DMS153 treated with DMSO at 0.1 percent for 48 hours (cell line): ENCODE results near the gene SLC66A2.
A peak's percentile ranks its signal among the peaks of the same experiment; 100 is the strongest.

Experiments
- DNase-seq: peaks from one replicate; lab custom pipeline; 2025; ENCODE audit not compliant: unreplicated experiment; lab: John Stamatoyannopoulos, UW

Gene SLC66A2

GRCh38 chr18:79971211-79971952 lies 19.9 kb upstream of the SLC66A2 start:
- DNase-seq, result no peak

GRCh38 chr18:79970419-79971133 lies 19.1 kb upstream of the SLC66A2 start:
- no peak for DNase-seq

DNA sequence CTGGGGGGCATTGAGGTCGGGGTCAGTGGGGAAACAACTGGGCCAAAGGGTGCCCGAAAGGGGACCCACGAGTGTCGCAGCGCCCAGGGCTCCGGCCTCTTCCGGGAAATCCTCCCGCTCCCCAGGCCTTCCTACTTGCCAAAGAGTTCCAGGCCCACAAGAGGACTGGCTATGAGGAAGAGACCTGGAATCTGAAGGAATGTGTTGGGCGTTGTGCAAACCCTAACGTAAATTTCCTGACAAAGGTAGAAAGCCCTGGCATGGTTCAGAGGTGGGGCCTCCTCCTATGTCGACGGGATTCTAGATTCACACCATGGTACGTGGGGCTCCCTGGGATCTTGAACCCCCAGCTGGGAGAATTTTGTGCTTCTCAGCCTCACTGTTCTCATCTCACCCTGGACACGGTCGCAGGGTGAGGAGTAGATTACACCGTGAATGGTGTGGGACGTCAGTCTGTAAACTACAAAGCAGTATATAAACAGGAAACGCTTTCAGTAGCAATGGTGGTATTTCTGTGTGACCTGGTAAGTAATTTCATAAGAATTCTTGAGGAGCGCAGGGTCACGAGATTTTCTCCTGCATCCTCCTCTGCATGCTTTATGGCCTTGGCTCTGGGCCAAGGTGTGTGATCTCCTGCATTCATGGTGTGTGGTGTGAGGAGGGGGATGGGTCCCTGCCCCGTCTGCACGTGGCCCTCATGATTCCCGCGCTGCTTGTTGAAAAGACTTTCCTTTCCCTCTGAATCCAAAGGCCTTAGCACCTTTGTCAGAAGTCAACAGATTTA lies 13.9 kb upstream of the SLC66A2 start:
- DNase-seq, result no peak

GRCh38 chr18:79964330-79965118 lies 13.1 kb upstream of the SLC66A2 start, which contains the start of gene HSBP1L1:
Gene HSBP1L1, plus strand, starts transcription at chr18:79964643. Its CDS starts 93 bp downstream, at chr18:79964736.
- DNase-seq, result no peak

DNA sequence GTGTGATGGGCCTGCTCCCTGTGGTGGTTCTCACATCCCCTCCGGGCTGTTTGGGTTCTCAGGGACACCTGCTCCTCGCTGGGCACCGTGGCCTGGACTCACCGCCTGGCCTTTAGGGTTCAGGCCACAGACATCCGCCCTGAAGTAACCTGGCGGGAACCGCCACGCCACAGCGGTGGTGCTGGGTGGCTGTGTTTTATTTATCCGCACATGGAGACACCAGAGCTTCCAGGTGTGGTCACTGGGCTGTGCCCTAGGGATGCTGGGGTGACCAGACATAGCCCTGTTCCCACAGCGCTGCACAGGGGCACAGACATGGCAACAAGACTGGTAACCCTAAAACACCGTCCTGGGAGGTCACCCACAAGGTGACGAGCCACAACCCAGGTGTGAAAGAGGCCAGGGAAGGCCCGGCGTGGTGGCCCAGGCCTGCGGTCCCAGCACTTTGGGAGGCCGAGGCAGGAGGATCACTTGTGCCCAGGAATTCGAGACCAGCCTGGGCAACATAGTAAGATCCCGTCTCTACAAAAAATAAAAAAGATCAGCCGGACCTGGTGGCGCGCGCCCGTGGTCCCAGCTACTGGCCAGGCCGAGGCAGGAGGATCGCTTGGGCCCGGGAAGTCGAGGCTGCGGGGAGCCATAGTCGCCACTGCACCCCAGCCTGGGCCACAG lies 12.3 kb upstream of the SLC66A2 start:
- DNase-seq, result no peak

- DNase-seq, result no peak
Observed at GRCh38 chr18:79962835-79963657, 11.6 kb upstream of the SLC66A2 start.

GRCh38 chr18:79962311-79962710 lies 10.9 kb upstream of the SLC66A2 start:
- no peak for DNase-seq

DNA sequence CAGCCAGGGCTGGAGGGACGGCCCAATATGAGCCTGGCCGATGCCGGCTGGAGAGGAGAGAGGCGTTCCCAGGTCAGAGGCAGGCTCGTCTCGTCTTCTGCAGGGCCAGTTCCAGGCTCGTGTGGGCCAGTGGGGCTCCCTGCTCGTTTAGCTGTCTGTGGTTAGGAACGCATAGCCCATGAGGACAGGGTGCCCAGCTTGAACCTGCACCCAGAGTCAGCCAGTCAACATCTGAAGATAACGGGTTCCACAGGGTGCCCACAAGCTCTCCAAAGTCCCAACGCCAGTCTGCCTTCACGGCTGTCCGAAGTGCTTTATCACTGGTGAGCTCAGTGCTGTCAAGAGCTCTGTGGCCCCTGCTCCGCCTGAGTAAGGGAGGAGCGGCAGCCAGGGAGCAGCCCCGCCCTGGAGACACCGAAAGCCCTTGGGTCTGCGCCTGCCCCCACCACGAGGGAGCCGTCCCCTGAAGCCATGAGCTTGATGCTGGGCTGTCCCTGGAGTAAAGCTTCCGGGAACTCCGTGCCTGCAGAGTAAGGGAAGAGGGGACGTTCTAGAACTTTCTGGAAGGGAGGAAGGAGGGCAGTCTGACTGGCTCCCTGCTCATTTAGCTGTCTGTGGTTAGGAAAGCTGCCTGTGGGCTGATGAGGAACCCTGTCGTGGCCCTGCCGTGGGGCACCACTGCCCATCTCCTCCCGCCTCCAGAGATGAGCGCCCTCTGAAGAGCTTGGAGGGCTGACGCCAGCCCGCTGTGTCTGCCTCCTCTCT lies 10.3 kb upstream of the SLC66A2 start:
- no peak for DNase-seq

- DNase-seq, result no peak
Observed at GRCh38 chr18:79960921-79961526, 9.6 kb upstream of the SLC66A2 start.

GRCh38 chr18:79960161-79960801 lies 8.8 kb upstream of the SLC66A2 start:
- DNase-seq, result peak; percentile 25

DNA sequence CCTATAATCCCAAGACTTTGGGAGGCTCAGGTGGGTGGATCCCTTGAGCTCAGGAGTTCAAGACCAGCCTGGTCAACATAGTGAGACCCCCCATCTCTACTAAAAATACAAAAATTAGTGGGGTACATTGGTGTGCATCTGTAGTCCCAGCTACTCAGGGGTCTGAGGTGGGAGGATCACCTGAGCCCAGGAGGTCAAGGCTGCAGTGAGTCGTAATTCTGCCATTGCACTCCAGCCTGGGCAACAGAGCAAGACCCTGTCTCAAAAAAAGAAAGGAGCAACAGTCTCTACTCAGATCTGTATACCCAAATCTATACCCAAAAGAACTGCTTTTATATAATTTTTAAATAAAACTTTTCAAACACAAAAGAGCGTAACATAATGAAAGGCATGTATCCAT lies 7.5 kb upstream of the SLC66A2 start:
- no peak for DNase-seq

DNA sequence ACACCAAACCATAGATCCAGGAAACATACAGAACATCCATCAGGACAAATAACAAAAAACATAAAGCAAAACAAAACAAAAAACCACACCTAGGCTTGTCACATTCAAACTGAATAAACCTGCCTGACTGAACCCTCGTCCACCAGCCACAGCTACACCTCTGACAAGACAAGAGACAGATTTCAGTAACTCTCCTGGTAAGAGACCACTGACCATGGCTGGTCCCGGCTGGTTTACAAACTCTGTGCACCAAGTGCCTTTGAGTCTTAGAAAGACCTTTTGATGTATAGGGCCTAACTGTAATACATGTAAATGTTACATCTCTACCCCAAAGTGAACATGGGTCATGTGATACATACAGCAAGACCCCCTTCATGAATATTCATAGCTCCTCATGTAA lies 4.8 kb upstream of the SLC66A2 start:
- no peak for DNase-seq

GRCh38 chr18:79955302-79956075 lies 4.0 kb upstream of the SLC66A2 start:
- no peak for DNase-seq

- DNase-seq, result no peak
Observed at GRCh38 chr18:79954791-79955190, 3.3 kb upstream of the SLC66A2 start.

GRCh38 chr18:79953971-79954651 lies 2.7 kb upstream of the SLC66A2 start:
- no peak for DNase-seq

- peak; percentile 17 for DNase-seq
Observed at GRCh38 chr18:79952996-79953559, 1.6 kb upstream of the SLC66A2 start.
